Measurements from ENCODE around the gene ZER1.

- TF ChIP-seq CTCF (IDR thresholded peaks at IDR 0.05), result no peak
- no peak for TF ChIP-seq POLR2A (IDR thresholded peaks at IDR 0.05)
Observed at GRCh38 chr9:128706671-128707381, 64.9 kb downstream of the ZER1 start.

Measured in body of pancreas (tissue), 4 donors.